Gastroesophageal sphincter (tissue), 3 donors: Measurements from ENCODE around the gene PFKM.

Experiments used
- CTCF ChIP-seq, 4 experiments: fragments of 200-600 bp in 2 of 4; fragments of 450-650 bp in 2 of 4; sonication (generic) in 1 of 4; IDR thresholded peaks; one replicate each; pipeline ENCODE4 v1.5.1; 2017 to 2019; ENCODE audit warnings: antibody characterized with exemption in 4 of 4, mild to moderate bottlenecking in 2 of 4, moderate library complexity in 2 of 4
- POLR2AphosphoS5 ChIP-seq: sonication (generic); formaldehyde crosslinking; IDR thresholded peaks from one replicate; pipeline ENCODE4 v1.6.1; 2017; ENCODE audit warnings: antibody characterized with exemption

GRCh38 chr12:48078901-48079300 is 40.3 kb upstream of the PFKM start:
- TF ChIP-seq CTCF (IDR thresholded peaks at IDR 0.05), result no peak
- no peak for TF ChIP-seq POLR2AphosphoS5
